Fibroblast of lung (primary cell): ENCODE results near the gene TMEM269.

ENCODE experiments used
- EZH2 ChIP-seq: IDR thresholded peaks from 2 replicates; pipeline ENCODE4 v1.5.1; 2012; ENCODE audit warnings: low read length, control low read depth, mild to moderate bottlenecking; ENCODE audit errors: missing control alignments
- TF ChIP-seq, protein P1 (sequence below), 2 donors: IDR thresholded peaks in 1 of 2; conservative IDR thresholded peaks in 1 of 2; 1 replicate in 1 of 2; 2 replicates in 1 of 2; pipeline ENCODE4 v1.5.1; 2011 to 2012; ENCODE audit warnings: low read length in 2 of 2, control low read depth in 1 of 2, inconsistent platforms in 1 of 2, low read depth in 1 of 2, mild to moderate bottlenecking in 1 of 2

DNA sequence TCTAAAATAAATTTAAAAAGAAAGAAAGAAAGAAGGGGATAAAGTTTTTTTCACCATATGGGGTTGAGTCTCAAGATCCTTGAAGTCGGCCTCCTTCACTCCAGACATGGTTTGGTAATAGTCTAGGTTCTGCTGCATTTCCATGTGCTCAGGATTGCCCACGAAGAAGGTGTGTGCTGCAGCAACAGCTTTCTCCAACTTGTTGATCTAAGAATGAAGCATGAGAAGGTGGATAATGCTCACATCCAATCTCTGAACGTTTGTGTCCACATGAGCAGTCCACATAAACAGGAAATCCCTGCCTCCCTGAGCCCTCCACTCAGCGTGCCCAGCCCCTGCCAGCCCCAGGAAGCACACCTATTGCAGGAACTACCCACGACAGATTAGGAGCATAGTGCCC is 22.5 kb upstream of the TMEM269 start:
- TF ChIP-seq EZH2 = no peak
- TF ChIP-seq, protein P1, sequence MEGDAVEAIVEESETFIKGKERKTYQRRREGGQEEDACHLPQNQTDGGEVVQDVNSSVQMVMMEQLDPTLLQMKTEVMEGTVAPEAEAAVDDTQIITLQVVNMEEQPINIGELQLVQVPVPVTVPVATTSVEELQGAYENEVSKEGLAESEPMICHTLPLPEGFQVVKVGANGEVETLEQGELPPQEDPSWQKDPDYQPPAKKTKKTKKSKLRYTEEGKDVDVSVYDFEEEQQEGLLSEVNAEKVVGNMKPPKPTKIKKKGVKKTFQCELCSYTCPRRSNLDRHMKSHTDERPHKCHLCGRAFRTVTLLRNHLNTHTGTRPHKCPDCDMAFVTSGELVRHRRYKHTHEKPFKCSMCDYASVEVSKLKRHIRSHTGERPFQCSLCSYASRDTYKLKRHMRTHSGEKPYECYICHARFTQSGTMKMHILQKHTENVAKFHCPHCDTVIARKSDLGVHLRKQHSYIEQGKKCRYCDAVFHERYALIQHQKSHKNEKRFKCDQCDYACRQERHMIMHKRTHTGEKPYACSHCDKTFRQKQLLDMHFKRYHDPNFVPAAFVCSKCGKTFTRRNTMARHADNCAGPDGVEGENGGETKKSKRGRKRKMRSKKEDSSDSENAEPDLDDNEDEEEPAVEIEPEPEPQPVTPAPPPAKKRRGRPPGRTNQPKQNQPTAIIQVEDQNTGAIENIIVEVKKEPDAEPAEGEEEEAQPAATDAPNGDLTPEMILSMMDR (conservative IDR thresholded peaks at IDR 0.05 in 1 of 2, IDR thresholded peaks at IDR 0.05 in 1 of 2; ENCODE audit: low read depth in 1 of 2, low read length in 2 of 2) = no peak
